Measurements from ENCODE around the gene SLC25A53. TPM values are rescaled to one million over a fixed set of nuclear protein-coding genes. Genes with fewer than 3 reads are reported as not detected.

SLC25A53 gene
- total and polyA plus RNA-seq, 2 of the 13 experiments (the other 11 are each of a cell fraction or from before 2014, with no cell fraction given), result 3.4 to 4.5 TPM

- TF ChIP-seq, protein P1, sequence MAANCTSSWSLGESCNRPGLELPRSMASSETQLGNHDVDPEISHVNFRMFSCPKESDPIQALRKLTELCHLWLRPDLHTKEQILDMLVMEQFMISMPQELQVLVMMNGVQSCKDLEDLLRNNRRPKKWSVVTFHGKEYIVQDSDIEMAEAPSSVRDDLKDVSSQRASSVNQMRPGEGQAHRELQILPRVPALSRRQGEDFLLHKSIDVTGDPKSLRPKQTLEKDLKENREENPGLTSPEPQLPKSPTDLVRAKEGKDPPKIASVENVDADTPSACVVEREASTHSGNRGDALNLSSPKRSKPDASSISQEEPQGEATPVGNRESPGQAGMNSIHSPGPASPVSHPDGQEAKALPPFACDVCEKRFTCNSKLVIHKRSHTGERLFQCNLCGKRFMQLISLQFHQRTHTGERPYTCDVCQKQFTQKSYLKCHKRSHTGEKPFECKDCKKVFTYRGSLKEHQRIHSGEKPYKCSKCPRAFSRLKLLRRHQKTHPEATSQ (CRISPR knock-in tag; IDR thresholded peaks at IDR 0.05; ENCODE audit: borderline replicate concordance), result no peak
- peak; percentile 88 for TF ChIP-seq ZMYM4 (CRISPR knock-in tag; IDR thresholded peaks at IDR 0.05)
- peak; percentile 65; the same call in 1 of the 2 replicates for TF ChIP-seq SALL1 (CRISPR knock-in tag; IDR thresholded peaks at IDR 0.05)
- 0 out of 2 replicates have a peak, but pooled peaks have one; percentile 18 for TF ChIP-seq SOX5 (CRISPR knock-in tag; IDR thresholded peaks at IDR 0.05; ENCODE audit: borderline replicate concordance)
- TF ChIP-seq ZNF496 (CRISPR knock-in tag; IDR thresholded peaks at IDR 0.05; ENCODE audit: insufficient replicate concordance), result no peak
- no peak for TF ChIP-seq TFDP2 (CRISPR knock-in tag; IDR thresholded peaks at IDR 0.05)
- peak; percentile 96 for TF ChIP-seq ZNF652 (CRISPR knock-in tag; IDR thresholded peaks at IDR 0.05; ENCODE audit: borderline replicate concordance, low read depth)
- TF ChIP-seq ZNF263 (CRISPR knock-in tag; IDR thresholded peaks at IDR 0.05), result no peak
- TF ChIP-seq ZFYVE20 (CRISPR knock-in tag; IDR thresholded peaks at IDR 0.05; ENCODE audit: borderline replicate concordance, low read depth), result no peak
- TF ChIP-seq, protein P2, sequence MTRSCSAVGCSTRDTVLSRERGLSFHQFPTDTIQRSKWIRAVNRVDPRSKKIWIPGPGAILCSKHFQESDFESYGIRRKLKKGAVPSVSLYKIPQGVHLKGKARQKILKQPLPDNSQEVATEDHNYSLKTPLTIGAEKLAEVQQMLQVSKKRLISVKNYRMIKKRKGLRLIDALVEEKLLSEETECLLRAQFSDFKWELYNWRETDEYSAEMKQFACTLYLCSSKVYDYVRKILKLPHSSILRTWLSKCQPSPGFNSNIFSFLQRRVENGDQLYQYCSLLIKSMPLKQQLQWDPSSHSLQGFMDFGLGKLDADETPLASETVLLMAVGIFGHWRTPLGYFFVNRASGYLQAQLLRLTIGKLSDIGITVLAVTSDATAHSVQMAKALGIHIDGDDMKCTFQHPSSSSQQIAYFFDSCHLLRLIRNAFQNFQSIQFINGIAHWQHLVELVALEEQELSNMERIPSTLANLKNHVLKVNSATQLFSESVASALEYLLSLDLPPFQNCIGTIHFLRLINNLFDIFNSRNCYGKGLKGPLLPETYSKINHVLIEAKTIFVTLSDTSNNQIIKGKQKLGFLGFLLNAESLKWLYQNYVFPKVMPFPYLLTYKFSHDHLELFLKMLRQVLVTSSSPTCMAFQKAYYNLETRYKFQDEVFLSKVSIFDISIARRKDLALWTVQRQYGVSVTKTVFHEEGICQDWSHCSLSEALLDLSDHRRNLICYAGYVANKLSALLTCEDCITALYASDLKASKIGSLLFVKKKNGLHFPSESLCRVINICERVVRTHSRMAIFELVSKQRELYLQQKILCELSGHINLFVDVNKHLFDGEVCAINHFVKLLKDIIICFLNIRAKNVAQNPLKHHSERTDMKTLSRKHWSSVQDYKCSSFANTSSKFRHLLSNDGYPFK (CRISPR knock-in tag; IDR thresholded peaks at IDR 0.05; ENCODE audit: borderline replicate concordance), result peak; percentile 100
- TF ChIP-seq KDM3A (CRISPR knock-in tag; IDR thresholded peaks at IDR 0.05; ENCODE audit: low read depth), result 0 out of 2 replicates have a peak, but pooled peaks have one; percentile 49
- no peak for TF ChIP-seq SNAPC5 (CRISPR knock-in tag; IDR thresholded peaks at IDR 0.05; ENCODE audit: borderline replicate concordance)
- TF ChIP-seq ZNF574 (CRISPR knock-in tag; IDR thresholded peaks at IDR 0.05), result peak; percentile 93
- 0 out of 2 replicates have a peak, but pooled peaks have one; percentile 40 for TF ChIP-seq JUNB (CRISPR knock-in tag; IDR thresholded peaks at IDR 0.05; ENCODE audit: borderline replicate concordance)
- no peak for TF ChIP-seq ZBTB10 (CRISPR knock-in tag; IDR thresholded peaks at IDR 0.05; ENCODE audit: borderline replicate concordance)
- 0 out of 2 replicates have a peak, but pooled peaks have one; percentile 34 for TF ChIP-seq SRF (IDR thresholded peaks at IDR 0.05; ENCODE audit: low read depth, low read length)
Observed at GRCh38 chrX:104156630-104157529, at the start of gene SLC25A53 (continued).
